Measurements from ENCODE around the gene WAPL.

The WAPL gene

DNA sequence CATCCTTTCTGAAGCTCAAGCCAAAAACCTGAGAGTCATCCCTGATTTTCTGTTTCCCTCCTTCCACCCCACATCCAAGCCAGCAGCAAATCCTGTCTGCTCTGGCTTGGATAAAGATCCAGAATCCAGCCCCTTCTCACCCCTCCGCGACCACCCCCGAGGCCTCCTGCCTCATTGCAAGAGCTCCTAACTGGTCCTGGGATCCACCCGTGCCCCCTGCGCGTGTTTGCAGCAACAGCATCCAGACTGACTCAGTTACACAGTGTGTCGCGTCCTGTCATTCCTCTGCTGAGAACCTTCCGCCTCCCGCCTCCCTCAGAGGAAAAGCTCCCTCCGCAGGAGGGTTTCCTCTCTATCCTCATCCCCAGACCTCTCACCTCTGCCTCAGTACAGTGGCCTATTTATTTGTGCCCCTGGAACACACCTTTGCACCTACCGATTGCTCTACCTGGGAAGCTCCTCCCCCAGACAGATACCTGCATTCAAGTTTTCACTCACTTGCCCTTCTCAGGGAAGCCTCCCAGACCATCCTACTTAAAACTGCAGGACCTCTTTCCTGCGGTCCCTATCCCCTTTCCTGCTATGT, 133.4 kb downstream of the WAPL start:
- no peak for DNase-seq

DNA sequence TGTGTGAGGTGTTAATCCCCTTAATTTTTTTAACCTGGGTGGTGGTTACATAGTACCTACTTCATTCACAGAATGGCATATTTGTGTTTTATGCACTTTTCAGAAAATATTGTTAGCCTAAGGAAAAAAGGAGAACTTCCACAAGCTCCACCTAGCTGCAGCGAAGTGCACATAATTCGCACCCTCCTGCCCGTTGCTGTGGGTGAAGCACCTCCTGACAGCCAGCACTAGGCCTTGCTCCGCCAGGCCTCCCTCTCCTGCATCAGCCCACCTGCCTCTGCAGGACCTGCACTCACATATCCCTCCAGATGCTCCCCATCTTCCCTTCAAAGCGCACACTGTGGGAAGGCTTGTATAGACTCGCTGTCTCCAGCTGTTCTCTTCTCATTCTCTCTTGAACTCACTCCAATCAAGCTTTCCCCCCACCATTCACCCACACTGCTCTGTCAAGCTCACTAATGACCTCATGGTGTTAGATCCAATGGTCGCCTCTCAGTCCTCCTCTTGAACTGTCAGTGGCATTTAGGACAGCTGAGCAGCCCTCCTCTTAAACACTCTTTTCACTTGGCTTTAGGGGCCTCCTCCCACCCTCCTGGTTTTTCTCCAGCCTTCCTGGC, 134.3 kb downstream of the WAPL start:
- peak; percentile 31 for DNase-seq

DNA sequence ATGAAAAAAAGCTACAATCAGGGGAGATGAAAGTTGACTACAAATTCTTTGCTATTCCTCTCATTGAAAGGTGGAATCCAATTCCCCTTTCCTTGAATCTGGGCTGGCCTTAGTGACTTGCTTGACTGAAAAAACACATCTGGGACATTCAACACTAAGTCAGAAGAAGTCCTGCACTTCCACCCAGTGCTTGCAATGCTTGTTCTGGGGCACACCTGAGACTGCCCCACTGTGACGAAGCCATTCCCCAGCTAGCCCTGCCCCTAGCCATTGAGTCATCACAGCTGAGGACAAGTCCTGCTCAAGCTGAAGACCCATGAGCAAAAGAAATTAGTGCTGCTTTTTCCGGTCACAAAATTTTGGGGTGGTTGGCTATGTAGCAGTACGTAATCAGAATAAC, 135.8 kb downstream of the WAPL start:
- no peak for DNase-seq

All from RPMI8226 (cell line).